H1 (cell line): ENCODE measurements around the gene TMEM178B. TPM values are rescaled to one million over a fixed set of nuclear protein-coding genes. Genes with fewer than 3 reads are reported as not detected.

Experiments used
- CTCF ChIA-PET: fragments of 300-600 bp; sonication (Branson Sonifier 250); formaldehyde crosslinking; loops from one replicate; lab custom pipeline; 2021; ENCODE audit not compliant: partially characterized antibody; lab: Charles Lee
- POLR2A ChIA-PET: fragments of 300-600 bp; sonication (Branson Sonifier 250); formaldehyde crosslinking; loops from one replicate; lab custom pipeline; 2021; ENCODE audit warnings: inconsistent platforms; ENCODE audit not compliant: partially characterized antibody; lab: Charles Lee
- DNase-seq, 2 experiments: peaks; one replicate each; pipeline versions ENCODE4 v3.0.0 to v3.0.0-alpha.2; 2010 to 2022; ENCODE audit warnings: low spot score in 2 of 2, low read depth in 1 of 2, mixed read lengths in 1 of 2
- FAIRE-seq: peaks from 2 replicates; lab custom pipeline; 2011; peaks lifted over from hg19 to GRCh38; lab: Jason Lieb, UNC
- H2AFZ ChIP-seq: 2 replicates; pipeline ENCODE4 v1.8.1; 2012; ENCODE audit warnings: low read length, inconsistent platforms
- H2AK5ac ChIP-seq: 2 replicates; pipeline ENCODE4 v1.6.1; 2013; ENCODE audit warnings: low read depth, low read length
- H2BK120ac ChIP-seq: replicated peaks from 2 replicates; pipeline ENCODE3; 2013; ENCODE audit warnings: low read depth, low read length, inconsistent platforms
- H2BK12ac ChIP-seq: 2 replicates; pipeline ENCODE4 v1.6.1; 2013; ENCODE audit warnings: low read depth, low read length
- H2BK15ac ChIP-seq: 2 replicates; pipeline ENCODE4 v1.6.1; 2013; ENCODE audit warnings: low read length
- H2BK20ac ChIP-seq: 2 replicates; pipeline ENCODE4 v1.6.1; 2013; ENCODE audit warnings: low read length
- H2BK5ac ChIP-seq: 2 replicates; pipeline ENCODE4 v1.6.1; 2013; ENCODE audit warnings: low read depth, low read length
- H3K14ac ChIP-seq: 2 replicates; pipeline ENCODE4 v1.6.1; 2013; ENCODE audit warnings: inconsistent platforms; ENCODE audit not compliant: insufficient read length
- H3K18ac ChIP-seq: 2 replicates; pipeline ENCODE4 v1.6.1; 2013; ENCODE audit warnings: low read length; ENCODE audit errors: extremely low read depth
- H3K23ac ChIP-seq: 2 replicates; pipeline ENCODE4 v1.6.1; 2013; ENCODE audit warnings: inconsistent platforms; ENCODE audit not compliant: insufficient read length
- H3K23me2 ChIP-seq: 2 replicates; pipeline ENCODE4 v1.6.1; 2013; ENCODE audit warnings: low read depth, low read length
- H3K27ac ChIP-seq: 2 replicates; pipeline ENCODE4 v1.6.1; 2011; ENCODE audit warnings: low read depth, low read length, inconsistent platforms
- H3K27me3 ChIP-seq, 4 experiments: replicated peaks in 1 of 4; 1 replicate in 1 of 4; 2 replicates in 3 of 4; pipeline versions ENCODE4 v1.6.1 to v1.8.1; 2011 to 2013; ENCODE audit warnings: low read length in 3 of 4, mild to moderate bottlenecking in 3 of 4, inconsistent platforms in 2 of 4, mixed read lengths in 2 of 4, moderate library complexity in 1 of 4; ENCODE audit not compliant: control insufficient read depth in 3 of 4, insufficient read depth in 3 of 4; ENCODE audit errors: extremely low read depth in 1 of 4
- H3K36me3 ChIP-seq, 4 experiments: 2 replicates each; pipeline versions ENCODE4 v1.6.1 to v1.8.1; 2011 to 2013; ENCODE audit warnings: mild to moderate bottlenecking in 4 of 4, low read length in 3 of 4, moderate library complexity in 2 of 4, control low read depth in 1 of 4, inconsistent platforms in 1 of 4; ENCODE audit not compliant: insufficient read depth in 4 of 4, control insufficient read depth in 2 of 4
- H3K4ac ChIP-seq: replicated peaks from 2 replicates; pipeline ENCODE3; 2013; ENCODE audit warnings: low read length, low read depth, mixed read lengths, inconsistent platforms; ENCODE audit not compliant: insufficient read length
- H3K4me1 ChIP-seq, 4 experiments: replicated peaks in 1 of 4; 1 replicate in 1 of 4; 2 replicates in 3 of 4; pipeline versions ENCODE4 v1.6.1 to v1.8.1; 2011 to 2013; ENCODE audit warnings: low read length in 3 of 4, inconsistent platforms in 2 of 4, mixed read lengths in 1 of 4; ENCODE audit not compliant: insufficient read depth in 4 of 4, control insufficient read depth in 3 of 4
- H3K4me2 ChIP-seq, 2 experiments: 2 replicates each; pipeline versions ENCODE4 v1.6.1 to v1.8.1; 2011 to 2013; ENCODE audit warnings: low read depth in 2 of 2, low read length in 2 of 2, control low read depth in 1 of 2, inconsistent platforms in 1 of 2, mild to moderate bottlenecking in 1 of 2; ENCODE audit not compliant: insufficient read depth in 1 of 2
- H3K4me3 ChIP-seq, 4 experiments: fragments of 200-600, 300-600 bp in 1 of 4; sonication (generic), shearing (Covaris generic), sonication (Bioruptor Twin) in 1 of 4; 2 replicates each; pipeline versions ENCODE4 v1.5.1 to v1.8.1; 2011 to 2016; ENCODE audit warnings: low read length in 4 of 4, low read depth in 3 of 4, control low read depth in 2 of 4, inconsistent platforms in 2 of 4, mild to moderate bottlenecking in 2 of 4, mixed read lengths in 1 of 4, moderate library complexity in 1 of 4; ENCODE audit not compliant: insufficient read depth in 2 of 4; ENCODE audit errors: extremely low read depth in 1 of 4
- H3K56ac ChIP-seq: replicated peaks from 2 replicates; pipeline ENCODE3; 2013; ENCODE audit warnings: low read depth, mild to moderate bottlenecking, mixed read lengths, low read length, inconsistent platforms; ENCODE audit not compliant: insufficient read length
- H3K79me1 ChIP-seq: 2 replicates; pipeline ENCODE4 v1.6.1; 2013; ENCODE audit warnings: low read depth, low read length, control low read depth
- H3K79me2 ChIP-seq, 2 experiments: 2 replicates each; pipeline versions ENCODE4 v1.6.1 to v1.8.1; 2012 to 2013; ENCODE audit warnings: low read length in 2 of 2, mild to moderate bottlenecking in 2 of 2, inconsistent platforms in 1 of 2; ENCODE audit not compliant: insufficient read depth in 2 of 2, control insufficient read depth in 1 of 2
- H3K9ac ChIP-seq, 4 experiments: replicated peaks in 1 of 4; 1 replicate in 1 of 4; 2 replicates in 3 of 4; pipeline versions ENCODE4 v1.6.1 to v1.8.1; 2011 to 2013; ENCODE audit warnings: low read depth in 3 of 4, low read length in 3 of 4, control low read depth in 2 of 4, mild to moderate bottlenecking in 2 of 4, moderate library complexity in 2 of 4, inconsistent platforms in 1 of 4; ENCODE audit errors: extremely low read depth in 1 of 4
- H3K9me3 ChIP-seq, 2 experiments: 2 replicates each; pipeline versions ENCODE4 v1.6.1 to v1.8.1; 2012 to 2013; ENCODE audit warnings: mild to moderate bottlenecking in 2 of 2, moderate library complexity in 2 of 2, control low read depth in 1 of 2, inconsistent platforms in 1 of 2, low read depth in 1 of 2, low read length in 1 of 2, mixed read lengths in 1 of 2; ENCODE audit not compliant: insufficient read depth in 2 of 2
- H4K20me1 ChIP-seq, 2 experiments: replicated peaks in 1 of 2; 2 replicates each; pipeline versions ENCODE3 to v1.8.1; 2011 to 2013; ENCODE audit warnings: inconsistent platforms in 2 of 2, low read length in 2 of 2, mild to moderate bottlenecking in 1 of 2; ENCODE audit not compliant: insufficient read depth in 2 of 2, control insufficient read depth in 1 of 2
- H4K5ac ChIP-seq: 2 replicates; pipeline ENCODE4 v1.6.1; 2013; ENCODE audit warnings: low read length, low read depth, mixed read lengths, inconsistent platforms; ENCODE audit not compliant: insufficient read length
- H4K8ac ChIP-seq: 2 replicates; pipeline ENCODE4 v1.8.0; 2013; ENCODE audit warnings: mild to moderate bottlenecking, moderate library complexity, low read length, inconsistent platforms; ENCODE audit not compliant: insufficient read depth; ENCODE audit errors: extremely low read depth
- H4K91ac ChIP-seq: replicated peaks from 2 replicates; pipeline ENCODE3; 2013; ENCODE audit warnings: low read length, mixed read lengths, inconsistent platforms; ENCODE audit not compliant: insufficient read length
- CBX8 ChIP-seq: fragments of 300-800, 300-1000 bp; sonication (generic); IDR thresholded peaks from 2 replicates; pipeline ENCODE4 v1.7.1; 2016; ENCODE audit warnings: low read depth, low read length, borderline replicate concordance
- CTCF ChIP-seq, 3 experiments: IDR thresholded peaks; 1 replicate in 2 of 3; 2 replicates in 1 of 3; pipeline versions ENCODE4 v1.5.1 to v1.6.1; 2011; ENCODE audit warnings: low read length in 3 of 3, mild to moderate bottlenecking in 3 of 3, inconsistent platforms in 2 of 3, low read depth in 1 of 3, moderate library complexity in 1 of 3; ENCODE audit not compliant: insufficient read depth in 1 of 3; ENCODE audit errors: control extremely low read depth in 1 of 3
- E2F6 ChIP-seq: IDR thresholded peaks from 2 replicates; pipeline ENCODE4 v1.6.1; 2012; ENCODE audit warnings: inconsistent platforms
- HDAC6 ChIP-seq: IDR thresholded peaks from one replicate; pipeline ENCODE4 v1.7.1; 2012; ENCODE audit warnings: low read depth, mild to moderate bottlenecking, inconsistent platforms, low read length, moderate library complexity
- JUND ChIP-seq: IDR thresholded peaks from 2 replicates; pipeline ENCODE4 v1.6.1; 2011; ENCODE audit warnings: mild to moderate bottlenecking, improper control_type of control experiment, low read length
- POLR2A ChIP-seq, 2 experiments: IDR thresholded peaks; 1 replicate in 1 of 2; 2 replicates in 1 of 2; pipeline ENCODE4 v1.6.1; 2011; ENCODE audit warnings: low read depth in 2 of 2, low read length in 2 of 2, mild to moderate bottlenecking in 2 of 2; ENCODE audit errors: control extremely low read depth in 1 of 2
- SAP30 ChIP-seq: fragments of 300-600 bp; sonication (generic); IDR thresholded peaks from 2 replicates; pipeline ENCODE4 v1.7.1; 2012; ENCODE audit warnings: low read length, moderate library complexity, mild to moderate bottlenecking, inconsistent platforms; ENCODE audit not compliant: insufficient read depth, insufficient replicate concordance
- SIRT6 ChIP-seq: IDR thresholded peaks from one replicate; pipeline ENCODE4 v1.7.1; 2012; ENCODE audit warnings: low read length, inconsistent platforms
- SIX5 ChIP-seq: IDR thresholded peaks from 2 replicates; pipeline ENCODE4 v1.6.1; 2011; ENCODE audit warnings: mild to moderate bottlenecking, low read depth, low read length
- SRF ChIP-seq: IDR thresholded peaks from 2 replicates; pipeline ENCODE4 v1.6.1; 2011; ENCODE audit warnings: mild to moderate bottlenecking, low read depth, low read length, moderate library complexity
- TBP ChIP-seq: IDR thresholded peaks from 2 replicates; pipeline ENCODE4 v1.6.1; 2011; ENCODE audit warnings: low read depth, low read length, improper control_type of control experiment
- TCF12 ChIP-seq: IDR thresholded peaks from 2 replicates; pipeline ENCODE4 v1.6.1; 2011; ENCODE audit warnings: low read depth, mild to moderate bottlenecking, low read length
- WGBS, 2 experiments: shearing (Covaris generic) in 1 of 2; methylation state at CpG; one replicate each; pipeline versions ENCODE4 v1.1.6 to v1.1.7; 2013 to 2015; ENCODE audit warnings: low lambda C conversion rate in 2 of 2, mixed read lengths in 2 of 2, inconsistent platforms in 1 of 2, low coverage in 1 of 2, missing lambda C conversion rate in 1 of 2; ENCODE audit not compliant: insufficient replicate concordance in 2 of 2, insufficient coverage in 1 of 2, insufficient read length in 1 of 2; ENCODE audit errors: extremely low coverage in 1 of 2, missing lambda C conversion rate in 1 of 2; 5-methylcytosine and 5-hydroxymethylcytosine counted together
- polyA plus RNA-seq, 7 experiments: library from polyadenylated mRNA; depleted of rRNA in 3 of 7; stranded (reverse) in 5 of 7; unstranded in 2 of 7; fragments of >200 nt in 5 of 7; fragments of 200-250 nt in 2 of 7; gene quantifications; 1 replicate in 5 of 7; 2 replicates in 1 of 7; 4 replicates in 1 of 7; pipeline versions ENCODE4 v1.2.1 to v1.2.3, GENCODE V29; 2011 to 2013; ENCODE audit warnings: missing spikeins in 2 of 7, mixed read lengths in 2 of 7
- total RNA-seq: library from RNA; stranded (reverse); fragmentation: NEBNext Ultra II Directional; extraction: Animal tissue kit (Norgen Biotek cat#: 25700); gene quantifications from 2 replicates; pipeline ENCODE4 v1.2.1, GENCODE V29; 2021

Gene TMEM178B
- total and polyA plus RNA-seq, 2 of the 8 experiments (the other 6 are each of a cell fraction or from before 2014, with no cell fraction given) = 5.3 to 18.1 TPM

GRCh38 chr7:141158561-141158960, 84.7 kb downstream of the TMEM178B start:
- CTCF ChIA-PET = interaction anchor here (0.6 kb wide), 1 partner anchor 159 kb away, joined by 3 read pairs; no protein-coding TSS in a partner anchor
- Histone ChIP-seq H2AK5ac (peak overlapping the region; percentile 57; the same call in 1 of the 2 replicates), H3K56ac (no peak overlapping the region), H3K4me1 (no peaks in the 10 kb centered on the region; a peak in 1 of 7 replicates), H2BK5ac (no peak overlapping the region), H3K23me2 (peaks cover 2% of the 10 kb centered on the region; the same call in 1 of the 2 replicates), H2BK20ac (no peak overlapping the region), H4K5ac (no peak overlapping the region), H2BK12ac (no peak overlapping the region), H3K79me1 (peaks cover 7% of the 10 kb centered on the region), H3K36me3 (no peaks in the 10 kb centered on the region), H3K79me2 (no peaks in the 10 kb centered on the region), H3K27ac (no peak overlapping the region), H3K9me3 (peaks cover 0 to 3% of the 10 kb centered on the region in 2 experiments; a peak in 1 of 4 replicates), H3K23ac (no peak overlapping the region), H3K18ac (no peak overlapping the region), H3K27me3 (no peaks in the 10 kb centered on the region), H3K4me3 (no peak overlapping the region), H4K91ac (no peak overlapping the region), H2BK120ac (no peak overlapping the region), H4K8ac (no peak overlapping the region), H3K9ac (no peak overlapping the region), H3K14ac (no peak overlapping the region), H2AFZ (no peak overlapping the region), H3K4me2 (no peak overlapping the region), H4K20me1 (peaks cover 0 to 6% of the 10 kb centered on the region in 2 experiments), H2BK15ac (no peak overlapping the region), H3K4ac (no peak overlapping the region)
- WGBS, 2 experiments = 86% methylated on average over 4 of the region's 4 CpGs; no CpG with 5 or more reads in 1 of the 2 experiments
- no peak for FAIRE-seq
- POLR2A ChIA-PET = no interaction called here
- DNase-seq = no peak
- no peak for TF ChIP-seq POLR2A (IDR thresholded peaks at IDR 0.05; ENCODE audit: control extremely low read depth in 1 of 2, low read depth in 2 of 2, low read length in 2 of 2)
- TF ChIP-seq TBP = no peak
- no peak for TF ChIP-seq E2F6
- TF ChIP-seq SIRT6 = no peak
- TF ChIP-seq SIX5 = no peak
- no peak for TF ChIP-seq SRF
- no peak for TF ChIP-seq CTCF (IDR thresholded peaks at IDR 0.05; ENCODE audit: control extremely low read depth in 1 of 3, insufficient read depth in 1 of 3, low read depth in 1 of 3, low read length in 3 of 3)
- TF ChIP-seq JUND = no peak
- no peak for TF ChIP-seq TCF12
- no peak for TF ChIP-seq HDAC6
- TF ChIP-seq SAP30 = no peak
- no peak for TF ChIP-seq CBX8
